ENCODE results near the gene CACNA2D1. TPM values are rescaled to one million over a fixed set of nuclear protein-coding genes. Genes with fewer than 3 reads are reported as not detected.

Gene CACNA2D1
- total and polyA plus RNA-seq, 7 experiments from 2014 or later = not detected

GRCh38 chr7:82105463-82105862 is 338.1 kb downstream of the CACNA2D1 start:
- H3K4me1 Mint-ChIP-seq = no peaks in the 10 kb centered on the region
- no peak overlapping the region for H3K4me3 Mint-ChIP-seq
- Histone ChIP-seq H3K4me3 (ENCODE audit: low read length) (no peak overlapping the region), H3K9me3 (ENCODE audit: control insufficient read depth in 2 of 3, low read length in 3 of 3) (no peaks in the 10 kb centered on the region), H3K4me1 (ENCODE audit: control insufficient read depth in 2 of 2, insufficient read depth in 2 of 2, low read length in 2 of 2) (no peaks in the 10 kb centered on the region), H3K27me3 (ENCODE audit: control insufficient read depth in 2 of 2, insufficient read depth in 2 of 2, low read length in 2 of 2) (no peaks in the 10 kb centered on the region), H3K36me3 (ENCODE audit: control insufficient read depth in 2 of 3, insufficient read depth in 3 of 3, low read length in 3 of 3) (no peaks in the 10 kb centered on the region), H3K27ac (ENCODE audit: low read depth, low read length) (no peak overlapping the region)
- ChIA-PET POLR2A (no interaction called here), CTCF (no interaction called here)
- no peak for DNase-seq
- intact Hi-C loops (cut with micrococcal nuclease) = no loop called here
- peaks cover 0 to 3% (median 0%) of the 10 kb centered on the region in 11 donors for H3K9me3 Mint-ChIP-seq
- ATAC-seq = no peak
- H3K27ac Mint-ChIP-seq = no peak overlapping the region
- H3K27me3 Mint-ChIP-seq = no peaks in the 10 kb centered on the region
- H3K36me3 Mint-ChIP-seq = no peaks in the 10 kb centered on the region

GRCh38 chr7:82098414-82098813 is 345.2 kb downstream of the CACNA2D1 start:
- ChIA-PET CTCF (no interaction called here), POLR2A (no interaction called here)
- H3K27ac Mint-ChIP-seq = no peak overlapping the region
- no peaks in the 10 kb centered on the region for H3K36me3 ChIP-seq (ENCODE audit: control insufficient read depth in 2 of 3, insufficient read depth in 3 of 3, low read length in 3 of 3)
- H3K27me3 ChIP-seq (ENCODE audit: control insufficient read depth in 2 of 2, insufficient read depth in 2 of 2, low read length in 2 of 2) = no peaks in the 10 kb centered on the region
- no peaks in the 10 kb centered on the region for H3K4me1 ChIP-seq (ENCODE audit: control insufficient read depth in 2 of 2, insufficient read depth in 2 of 2, low read length in 2 of 2)
- no peak overlapping the region for H3K27ac ChIP-seq (ENCODE audit: low read depth, low read length)
- H3K9me3 Mint-ChIP-seq = peaks cover 0 to 7% (median 0%) of the 10 kb centered on the region in 11 donors
- DNase-seq = no peak
- H3K9me3 ChIP-seq (ENCODE audit: control insufficient read depth in 2 of 3, low read length in 3 of 3) = no peaks in the 10 kb centered on the region
- no peaks in the 10 kb centered on the region for H3K36me3 Mint-ChIP-seq
- H3K4me3 ChIP-seq (ENCODE audit: low read length) = no peak overlapping the region
- intact Hi-C loops (cut with micrococcal nuclease) = no loop called here
- no peak overlapping the region for H3K4me3 Mint-ChIP-seq
- no peaks in the 10 kb centered on the region for H3K27me3 Mint-ChIP-seq
- no peaks in the 10 kb centered on the region for H3K4me1 Mint-ChIP-seq
- no peak for ATAC-seq

GRCh38 chr7:82091126-82091684 is 352.4 kb downstream of the CACNA2D1 start:
- no peaks in the 10 kb centered on the region for H3K4me1 Mint-ChIP-seq
- Histone ChIP-seq H3K9me3 (ENCODE audit: control insufficient read depth in 2 of 3, low read length in 3 of 3) (no peaks in the 10 kb centered on the region), H3K27me3 (ENCODE audit: control insufficient read depth in 2 of 2, insufficient read depth in 2 of 2, low read length in 2 of 2) (no peaks in the 10 kb centered on the region), H3K4me3 (ENCODE audit: low read length) (no peak overlapping the region), H3K4me1 (ENCODE audit: control insufficient read depth in 2 of 2, insufficient read depth in 2 of 2, low read length in 2 of 2) (no peaks in the 10 kb centered on the region), H3K27ac (ENCODE audit: low read depth, low read length) (no peak overlapping the region), H3K36me3 (ENCODE audit: control insufficient read depth in 2 of 3, insufficient read depth in 3 of 3, low read length in 3 of 3) (no peaks in the 10 kb centered on the region)
- no peak overlapping the region for H3K27ac Mint-ChIP-seq
- no peak overlapping the region for H3K4me3 Mint-ChIP-seq
- peaks cover 0 to 4% (median 0%) of the 10 kb centered on the region in 11 donors for H3K9me3 Mint-ChIP-seq
- H3K36me3 Mint-ChIP-seq = no peaks in the 10 kb centered on the region
- intact Hi-C loops (cut with micrococcal nuclease) = loop anchor here in 1 of 2 donors (2.0 kb wide), 1 partner anchor 14 kb away; no protein-coding TSS in a partner anchor
- DNase-seq (no peak), ATAC-seq (no peak)
- ChIA-PET POLR2A (no interaction called here), CTCF (no interaction called here)
- H3K27me3 Mint-ChIP-seq = no peaks in the 10 kb centered on the region

- H3K36me3 ChIP-seq (ENCODE audit: control insufficient read depth in 2 of 3, insufficient read depth in 3 of 3, low read length in 3 of 3) = no peaks in the 10 kb centered on the region
- Mint-ChIP-seq H3K4me1 (no peaks in the 10 kb centered on the region), H3K9me3 (peaks cover 0 to 5% (median 0%) of the 10 kb centered on the region in 11 donors), H3K4me3 (no peak overlapping the region), H3K27ac (no peak overlapping the region), H3K27me3 (no peaks in the 10 kb centered on the region), H3K36me3 (no peaks in the 10 kb centered on the region)
- DNase-seq (no peak), ATAC-seq (no peak)
- no peaks in the 10 kb centered on the region for H3K9me3 ChIP-seq (ENCODE audit: control insufficient read depth in 2 of 3, low read length in 3 of 3)
- no peaks in the 10 kb centered on the region for H3K4me1 ChIP-seq (ENCODE audit: control insufficient read depth in 2 of 2, insufficient read depth in 2 of 2, low read length in 2 of 2)
- POLR2A ChIA-PET = no interaction called here
- no peak overlapping the region for H3K4me3 ChIP-seq (ENCODE audit: low read length)
- H3K27me3 ChIP-seq (ENCODE audit: control insufficient read depth in 2 of 2, insufficient read depth in 2 of 2, low read length in 2 of 2) = no peaks in the 10 kb centered on the region
- intact Hi-C loops (cut with micrococcal nuclease) = no loop called here
- CTCF ChIA-PET = no interaction called here
- no peak overlapping the region for H3K27ac ChIP-seq (ENCODE audit: low read depth, low read length)
Observed at GRCh38 chr7:82087099-82087498, 356.5 kb downstream of the CACNA2D1 start.

- H3K36me3 ChIP-seq (ENCODE audit: control insufficient read depth in 2 of 3, insufficient read depth in 3 of 3, low read length in 3 of 3) = no peaks in the 10 kb centered on the region
- Mint-ChIP-seq H3K27ac (no peak overlapping the region), H3K4me1 (no peaks in the 10 kb centered on the region), H3K27me3 (no peaks in the 10 kb centered on the region), H3K4me3 (no peak overlapping the region), H3K9me3 (peaks cover 0 to 5% (median 0%) of the 10 kb centered on the region in 11 donors), H3K36me3 (no peaks in the 10 kb centered on the region)
- intact Hi-C loops (cut with micrococcal nuclease) = no loop called here
- no peaks in the 10 kb centered on the region for H3K4me1 ChIP-seq (ENCODE audit: control insufficient read depth in 2 of 2, insufficient read depth in 2 of 2, low read length in 2 of 2)
- ATAC-seq (no peak), DNase-seq (no peak)
- H3K27ac ChIP-seq (ENCODE audit: low read depth, low read length) = no peak overlapping the region
- ChIA-PET POLR2A (no interaction called here), CTCF (no interaction called here)
- no peaks in the 10 kb centered on the region for H3K9me3 ChIP-seq (ENCODE audit: control insufficient read depth in 2 of 3, low read length in 3 of 3)
- H3K4me3 ChIP-seq (ENCODE audit: low read length) = no peak overlapping the region
- no peaks in the 10 kb centered on the region for H3K27me3 ChIP-seq (ENCODE audit: control insufficient read depth in 2 of 2, insufficient read depth in 2 of 2, low read length in 2 of 2)
Observed at GRCh38 chr7:82085116-82085515, 358.5 kb downstream of the CACNA2D1 start.

GRCh38 chr7:82081644-82082224 is 361.8 kb downstream of the CACNA2D1 start:
- Mint-ChIP-seq H3K27me3 (no peaks in the 10 kb centered on the region), H3K4me1 (no peaks in the 10 kb centered on the region), H3K9me3 (peaks cover 0 to 5% (median 0%) of the 10 kb centered on the region in 11 donors), H3K4me3 (no peak overlapping the region), H3K36me3 (no peaks in the 10 kb centered on the region), H3K27ac (no peak overlapping the region)
- Histone ChIP-seq H3K4me3 (ENCODE audit: low read length) (no peak overlapping the region), H3K27me3 (ENCODE audit: control insufficient read depth in 2 of 2, insufficient read depth in 2 of 2, low read length in 2 of 2) (no peaks in the 10 kb centered on the region), H3K4me1 (ENCODE audit: control insufficient read depth in 2 of 2, insufficient read depth in 2 of 2, low read length in 2 of 2) (no peaks in the 10 kb centered on the region), H3K9me3 (ENCODE audit: control insufficient read depth in 2 of 3, low read length in 3 of 3) (no peaks in the 10 kb centered on the region), H3K36me3 (ENCODE audit: control insufficient read depth in 2 of 3, insufficient read depth in 3 of 3, low read length in 3 of 3) (no peaks in the 10 kb centered on the region), H3K27ac (ENCODE audit: low read depth, low read length) (no peak overlapping the region)
- DNase-seq (no peak), ATAC-seq (no peak)
- POLR2A ChIA-PET = no interaction called here
- CTCF ChIA-PET = no interaction called here
- intact Hi-C loops (cut with micrococcal nuclease) = no loop called here

GRCh38 chr7:82080254-82080927 is 363.2 kb downstream of the CACNA2D1 start:
- H3K27ac Mint-ChIP-seq = no peak overlapping the region
- no peaks in the 10 kb centered on the region for H3K9me3 ChIP-seq (ENCODE audit: control insufficient read depth in 2 of 3, low read length in 3 of 3)
- no peaks in the 10 kb centered on the region for H3K36me3 Mint-ChIP-seq
- H3K4me3 Mint-ChIP-seq = no peak overlapping the region
- H3K36me3 ChIP-seq (ENCODE audit: control insufficient read depth in 2 of 3, insufficient read depth in 3 of 3, low read length in 3 of 3) = no peaks in the 10 kb centered on the region
- intact Hi-C loops (cut with micrococcal nuclease) = no loop called here
- ChIA-PET POLR2A (no interaction called here), CTCF (no interaction called here)
- no peaks in the 10 kb centered on the region for H3K27me3 Mint-ChIP-seq
- no peak for ATAC-seq
- H3K27me3 ChIP-seq (ENCODE audit: control insufficient read depth in 2 of 2, insufficient read depth in 2 of 2, low read length in 2 of 2) = no peaks in the 10 kb centered on the region
- no peak for DNase-seq
- H3K4me1 Mint-ChIP-seq = no peaks in the 10 kb centered on the region
- H3K4me1 ChIP-seq (ENCODE audit: control insufficient read depth in 2 of 2, insufficient read depth in 2 of 2, low read length in 2 of 2) = no peaks in the 10 kb centered on the region
- H3K4me3 ChIP-seq (ENCODE audit: low read length) = no peak overlapping the region
- H3K9me3 Mint-ChIP-seq = peaks cover 0 to 5% (median 0%) of the 10 kb centered on the region in 11 donors
- no peak overlapping the region for H3K27ac ChIP-seq (ENCODE audit: low read depth, low read length)

Measured in naive thymus-derived CD4-positive, alpha-beta T cell (primary cell).